ENCODE data around the gene PDE1A.

The PDE1A gene

GRCh38 chr2:182426918-182427240 is at the start of gene PDE1A:
Gene PDE1A, minus strand, starts transcription at chr2:182427036.
- DNase-seq = no peak

DNA sequence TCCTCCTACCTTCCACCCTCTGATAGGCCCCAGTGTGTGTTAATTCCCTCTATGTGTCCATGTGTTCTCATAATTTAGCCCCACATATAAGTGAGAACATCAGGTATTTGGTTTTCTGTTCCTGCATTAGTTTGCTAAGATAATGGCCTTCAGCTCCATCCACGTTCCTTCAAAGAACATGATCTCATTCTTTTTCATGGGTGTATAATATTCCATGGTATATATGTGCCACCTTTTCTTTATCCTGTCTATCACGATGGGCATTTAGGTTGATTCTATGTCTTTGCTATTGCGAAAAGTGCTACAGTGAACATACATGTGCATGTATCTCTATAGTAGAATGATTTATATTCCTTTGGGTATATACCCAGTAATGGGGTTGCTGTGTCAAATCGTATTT is 46.8 kb upstream of the PDE1A start:
- DNase-seq = no peak

GRCh38 chr2:182463760-182464159 is 36.9 kb upstream of the PDE1A start:
- DNase-seq = no peak

GRCh38 chr2:182456784-182457183 is 29.9 kb upstream of the PDE1A start:
- DNase-seq = no peak

GRCh38 chr2:182452456-182452990 is 25.7 kb upstream of the PDE1A start:
- no peak for DNase-seq

DNA sequence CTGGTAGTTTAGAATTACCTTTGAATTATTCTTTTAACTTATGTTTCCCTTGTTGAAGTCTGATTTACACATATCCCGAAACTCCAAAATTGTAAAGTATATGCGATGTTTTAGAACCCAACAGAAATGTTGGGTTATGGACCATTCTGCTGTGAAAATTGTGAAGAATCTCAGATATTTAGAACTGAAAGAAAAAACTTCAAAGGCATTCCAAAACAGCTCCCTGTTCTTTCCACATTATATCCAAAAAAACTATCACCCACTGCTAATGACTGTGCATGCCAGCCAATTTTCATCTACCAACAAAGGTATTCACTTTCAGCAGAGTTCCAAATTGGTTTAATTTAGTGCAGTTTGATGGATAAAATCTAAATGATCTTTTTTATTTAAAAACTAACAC is 21.5 kb upstream of the PDE1A start:
- DNase-seq = no peak

DNA sequence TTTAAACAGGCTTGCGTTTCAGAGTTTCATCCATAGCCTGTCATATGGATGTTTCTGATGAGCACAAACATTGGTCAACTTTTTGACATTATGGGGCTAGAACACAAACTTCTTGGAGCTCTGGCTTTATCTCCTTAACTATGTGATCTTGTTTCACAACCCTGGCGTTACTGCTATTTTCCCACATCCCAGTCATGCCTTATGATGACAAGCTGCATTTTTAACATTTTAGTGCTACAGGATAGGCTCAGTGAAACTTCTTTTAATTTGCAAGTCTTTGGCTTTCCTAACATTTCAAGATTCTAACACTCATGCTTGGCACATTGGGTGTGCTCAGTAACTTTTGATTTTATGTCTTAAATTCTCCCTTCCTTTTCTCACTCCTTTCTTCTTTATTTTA is 21.0 kb upstream of the PDE1A start:
- no peak for DNase-seq

DNA sequence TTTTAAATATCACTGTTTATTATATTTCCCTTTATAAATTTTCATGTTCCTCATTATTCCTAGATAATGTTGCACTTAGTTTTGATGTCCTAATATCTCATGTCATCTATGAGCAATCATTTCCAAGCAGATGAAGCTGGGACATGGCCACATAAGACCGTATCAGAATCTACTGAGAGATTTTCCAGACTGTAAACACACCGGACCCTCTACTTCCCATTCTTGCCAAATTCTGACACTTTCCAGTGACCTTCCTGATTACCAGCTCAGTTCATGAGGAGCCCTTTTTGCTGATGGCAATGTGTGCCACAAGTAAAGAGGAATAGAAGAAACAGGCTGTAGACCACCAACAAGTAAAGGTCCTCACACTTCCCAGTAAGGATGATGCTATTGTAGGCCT is 20.3 kb upstream of the PDE1A start:
- DNase-seq = no peak

GRCh38 chr2:182446087-182446486 is 19.3 kb upstream of the PDE1A start:
- DNase-seq = no peak

- DNase-seq = no peak
Measured at GRCh38 chr2:182445391-182445965, 18.6 kb upstream of the PDE1A start.

DNA sequence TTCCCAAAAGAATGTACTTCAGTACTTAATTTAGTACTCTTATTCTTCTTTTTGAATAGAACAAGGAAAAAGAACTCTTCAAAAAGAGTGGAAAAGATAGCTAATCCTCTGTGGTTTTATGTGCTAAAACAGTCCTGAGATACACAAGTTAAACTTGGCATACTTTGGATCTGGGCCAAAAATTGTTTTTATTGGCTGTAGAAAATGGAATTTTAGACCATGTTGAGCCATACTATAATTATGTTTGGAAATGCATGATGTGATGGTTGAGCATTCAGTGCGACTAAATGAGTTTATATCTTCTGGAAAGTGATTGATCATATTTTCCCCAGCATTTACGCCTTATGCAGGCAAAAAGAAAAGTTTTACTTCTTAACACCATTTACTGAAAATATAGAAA is 18.0 kb upstream of the PDE1A start:
- DNase-seq = no peak

DNA sequence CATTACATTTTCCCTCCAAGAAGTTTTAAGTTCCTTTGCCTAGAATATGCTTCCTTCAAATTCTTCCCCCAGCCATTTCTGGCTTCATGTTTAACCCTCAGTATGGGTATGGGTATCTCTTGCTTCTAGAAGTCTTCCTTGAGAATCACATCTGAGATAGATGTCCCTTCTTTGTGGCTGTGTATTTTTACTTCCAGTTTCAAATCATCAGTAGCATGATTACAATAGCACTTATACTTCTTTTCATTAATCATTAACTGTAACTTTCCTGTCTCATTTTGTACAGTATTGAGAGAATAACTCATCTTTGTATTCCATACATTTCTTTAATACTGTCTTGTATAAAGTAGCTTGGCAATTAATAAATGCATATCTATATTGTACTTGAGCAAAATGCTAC is 17.3 kb upstream of the PDE1A start:
- DNase-seq = no peak

DNA sequence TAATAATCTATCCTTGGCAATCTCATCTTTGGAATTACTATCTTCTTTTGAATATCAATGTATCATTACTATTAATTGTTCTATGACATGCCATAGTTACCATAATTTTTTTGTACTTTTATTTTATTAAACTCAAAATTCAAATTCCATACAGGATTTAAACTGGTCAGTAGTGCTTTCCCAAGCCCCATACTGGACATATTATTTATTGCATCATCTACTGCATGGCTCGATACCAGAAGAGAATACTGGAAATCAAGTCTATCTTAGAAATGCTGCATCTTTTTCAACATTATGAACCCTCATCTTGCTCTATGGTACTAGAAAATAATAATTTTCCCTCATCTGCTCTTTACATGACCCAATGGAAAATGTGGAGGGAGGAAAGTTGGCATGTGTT is 9.4 kb upstream of the PDE1A start:
- no peak for DNase-seq

GRCh38 chr2:182435754-182436153 is 8.9 kb upstream of the PDE1A start:
- DNase-seq = no peak

- DNase-seq = no peak
Measured at GRCh38 chr2:182432051-182432450, 5.2 kb upstream of the PDE1A start.

- DNase-seq = no peak
Measured at GRCh38 chr2:182428476-182428875, 1.6 kb upstream of the PDE1A start.

- no peak for DNase-seq
Measured at GRCh38 chr2:182426082-182426917, 536 bp downstream of the PDE1A start.

DNA sequence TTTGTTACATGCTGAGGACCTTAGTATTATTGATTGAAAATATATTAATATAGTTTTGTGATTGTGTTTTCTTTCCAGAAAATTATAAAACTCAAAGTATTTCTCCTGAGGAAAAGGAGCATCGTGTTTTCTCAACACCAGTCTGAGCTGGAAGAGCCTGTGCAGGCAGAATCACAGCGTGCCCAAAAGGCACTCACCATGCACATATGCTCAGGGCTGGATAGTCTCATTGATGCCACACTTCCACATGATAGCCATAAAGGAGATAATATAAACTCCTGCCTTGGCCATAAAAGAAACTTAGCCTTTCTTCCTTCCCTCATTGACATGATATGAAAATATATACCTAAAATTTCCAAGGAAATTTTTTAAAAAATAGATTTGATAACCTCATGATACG is 4.0 kb downstream of the PDE1A start:
- DNase-seq = no peak

DNA sequence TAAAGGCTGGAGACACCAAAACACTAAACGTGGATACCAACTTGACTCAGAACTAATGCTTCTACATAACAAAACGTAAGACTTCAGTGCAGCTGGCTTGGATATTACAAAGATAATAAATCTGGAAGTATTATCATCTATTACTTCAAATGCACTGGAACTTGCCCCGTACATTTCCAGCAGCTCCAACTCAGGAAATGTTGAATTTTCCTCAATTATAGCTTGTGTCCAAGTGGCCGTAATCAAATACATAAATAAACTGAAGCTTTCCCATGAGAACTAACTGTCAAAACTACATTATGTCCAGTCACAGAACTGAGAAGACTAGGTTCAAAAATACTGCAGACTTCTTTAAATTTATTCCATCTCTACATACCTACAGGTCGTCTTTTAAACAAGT is 6.2 kb downstream of the PDE1A start:
- no peak for DNase-seq

- DNase-seq = no peak
Measured at GRCh38 chr2:182416861-182417260, 10.0 kb downstream of the PDE1A start.

DNA sequence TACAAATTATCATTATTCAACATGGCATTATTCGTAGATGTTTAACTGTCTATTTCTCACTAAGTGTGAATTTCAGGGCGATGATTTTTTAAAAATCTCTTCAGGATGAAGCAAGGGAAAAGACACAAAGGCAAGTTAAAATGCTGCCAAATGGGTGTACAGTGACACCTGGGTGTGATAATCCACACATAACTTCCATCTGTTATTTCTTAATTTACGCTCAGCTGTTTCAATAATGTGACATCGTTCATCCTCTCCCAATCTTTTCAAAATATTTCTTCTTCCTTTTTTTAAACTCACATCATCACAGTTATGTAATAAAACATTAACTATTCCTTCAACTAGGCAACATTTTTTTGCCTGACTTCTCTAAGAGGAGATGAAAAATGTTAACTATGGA is 10.6 kb downstream of the PDE1A start:
- no peak for DNase-seq

DNA sequence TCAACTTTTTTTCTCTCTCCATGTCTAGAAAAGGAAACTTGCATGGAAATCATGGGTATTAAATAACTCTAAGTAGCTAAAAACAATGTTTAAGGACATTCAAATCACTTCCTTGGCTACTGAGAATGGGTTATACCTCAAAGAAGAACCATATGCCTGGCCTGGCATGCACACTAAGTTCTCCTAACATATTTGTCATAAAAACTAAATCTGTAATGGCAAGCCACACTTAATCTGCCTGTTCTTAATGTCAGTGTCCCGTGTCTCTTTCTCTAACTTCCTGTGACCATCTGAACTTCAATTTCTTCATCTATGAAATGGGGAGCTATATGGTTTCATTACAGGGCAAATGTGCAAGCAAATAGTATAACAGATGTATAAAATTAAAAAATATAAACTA is 11.1 kb downstream of the PDE1A start:
- no peak for DNase-seq

DNA sequence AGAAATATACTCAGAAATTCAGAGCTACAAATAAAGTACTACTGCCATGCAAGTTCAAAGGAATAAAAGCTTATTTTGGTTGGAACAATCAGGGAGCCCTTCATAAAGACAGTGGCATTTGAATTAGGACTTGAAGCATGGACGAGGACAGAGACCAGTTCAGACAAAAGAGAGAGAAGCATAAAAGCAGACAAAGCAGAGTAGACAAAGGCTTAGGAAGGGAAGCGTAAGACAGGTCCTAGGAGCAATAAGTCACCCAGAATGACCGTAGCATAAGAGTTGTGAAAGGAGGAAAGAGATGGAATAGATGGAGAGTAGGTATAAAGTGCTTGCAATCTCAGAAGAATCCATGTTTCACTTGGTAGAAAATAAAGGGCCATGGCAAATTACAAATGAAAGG is 14.0 kb downstream of the PDE1A start:
- DNase-seq = no peak

GRCh38 chr2:182410120-182410519 is 16.7 kb downstream of the PDE1A start:
- DNase-seq = no peak

DNA sequence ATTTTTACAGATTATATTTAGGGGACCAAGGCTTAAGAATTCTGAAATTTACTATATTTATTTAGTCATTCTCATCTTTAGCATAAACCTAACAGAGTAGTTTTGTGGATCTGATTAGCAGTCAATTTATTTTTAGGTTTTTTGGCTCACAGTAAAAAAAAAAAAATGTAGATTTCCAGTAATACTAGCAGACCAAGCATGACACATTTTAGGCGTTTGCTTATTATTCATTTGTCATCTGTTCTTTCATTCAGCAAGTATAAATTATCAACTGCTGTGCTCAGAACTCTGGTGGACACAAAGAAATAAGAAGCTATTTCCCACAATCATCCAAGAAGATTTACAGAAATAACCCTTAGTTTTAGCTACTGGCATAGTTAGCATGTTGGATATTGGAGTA is 20.6 kb downstream of the PDE1A start:
- DNase-seq = no peak

Data from 8988T (cell line).